Stimulated activated CD8-positive, alpha-beta memory T cell treated with anti-CD3 and anti-CD28 coated beads, Interleukin-12 subunit alpha, Interleukin-12 subunit beta, amount 100 ng/mL, for 24 hours (primary cell): ENCODE data around the gene NOL4L.
"Not testable (repeated sequence)": the region's sequence is repeated elsewhere in the genome, so short reads cannot be mapped to it uniquely, and the experiment has no call there.

Experiments
- DNase-seq: peaks from one replicate; pipeline ENCODE4 v3.0.0-alpha.2; 2020; ENCODE audit errors: extremely low read depth

NOL4L gene

DNA sequence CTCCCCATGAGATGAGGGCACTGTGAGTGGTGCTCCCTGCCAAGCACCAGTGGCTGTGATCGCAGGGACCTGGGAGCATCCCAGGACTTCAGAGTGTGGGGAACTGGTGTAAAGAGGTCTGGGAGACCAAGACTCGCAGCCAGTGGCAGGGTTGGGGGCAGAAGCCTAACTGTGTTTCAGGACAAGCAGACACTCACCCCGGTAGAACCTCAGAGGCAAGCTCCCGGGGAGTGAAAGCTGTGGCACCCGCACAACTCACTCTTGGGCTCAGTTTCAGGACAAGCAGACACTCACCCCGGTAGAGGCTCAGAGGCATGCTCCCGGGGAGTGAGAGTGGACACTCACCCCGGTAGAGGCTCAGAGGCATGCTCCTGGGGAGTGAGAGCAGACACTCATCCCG is 114.2 kb downstream of the NOL4L start:
- no peak for DNase-seq

DNA sequence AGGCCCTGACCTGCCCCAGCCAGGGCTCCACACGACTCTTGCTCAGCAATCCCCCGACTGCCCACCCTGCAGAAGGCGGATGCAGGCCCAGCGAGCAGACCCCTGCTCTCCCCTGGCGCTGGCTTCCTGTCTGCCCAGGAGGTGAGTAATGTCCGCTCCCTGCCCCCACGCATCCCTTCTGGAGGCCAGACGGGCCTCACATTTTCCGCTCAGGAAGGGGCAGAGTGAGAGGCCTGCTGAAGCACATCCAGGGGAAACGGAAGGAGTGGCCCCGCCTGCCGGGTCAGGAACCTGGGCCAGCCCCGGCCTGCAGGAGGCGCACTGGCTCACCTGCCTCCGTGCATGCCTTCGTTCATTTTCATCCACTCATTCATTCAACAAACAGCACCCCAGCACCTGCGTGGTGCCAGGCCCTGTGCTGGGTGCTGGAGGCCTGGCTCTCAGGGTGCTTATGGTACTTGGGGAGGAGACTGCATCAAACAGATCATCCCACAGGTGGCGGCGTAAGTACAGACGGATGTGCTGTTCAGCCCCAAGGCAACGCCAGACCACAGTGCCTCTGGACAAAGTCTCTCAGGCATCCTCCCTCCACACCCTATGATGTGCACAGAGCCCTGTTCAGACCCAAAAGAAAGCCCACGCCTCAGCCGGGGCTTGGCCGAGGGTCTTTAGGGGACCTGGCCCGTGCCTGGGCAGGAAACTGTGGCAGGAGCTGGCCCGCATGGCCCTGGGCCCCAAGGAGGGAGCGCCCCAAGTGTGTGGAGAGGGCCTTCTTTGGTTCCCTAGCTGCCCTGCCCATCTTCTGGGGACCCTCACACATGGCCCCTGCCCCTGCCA is 114.9 kb downstream of the NOL4L start:
- no peak for DNase-seq

GRCh38 chr20:32468860-32469259 is 116.3 kb downstream of the NOL4L start:
- no peak for DNase-seq

GRCh38 chr20:32468313-32468640 is 116.9 kb downstream of the NOL4L start:
- DNase-seq = no peak

DNA sequence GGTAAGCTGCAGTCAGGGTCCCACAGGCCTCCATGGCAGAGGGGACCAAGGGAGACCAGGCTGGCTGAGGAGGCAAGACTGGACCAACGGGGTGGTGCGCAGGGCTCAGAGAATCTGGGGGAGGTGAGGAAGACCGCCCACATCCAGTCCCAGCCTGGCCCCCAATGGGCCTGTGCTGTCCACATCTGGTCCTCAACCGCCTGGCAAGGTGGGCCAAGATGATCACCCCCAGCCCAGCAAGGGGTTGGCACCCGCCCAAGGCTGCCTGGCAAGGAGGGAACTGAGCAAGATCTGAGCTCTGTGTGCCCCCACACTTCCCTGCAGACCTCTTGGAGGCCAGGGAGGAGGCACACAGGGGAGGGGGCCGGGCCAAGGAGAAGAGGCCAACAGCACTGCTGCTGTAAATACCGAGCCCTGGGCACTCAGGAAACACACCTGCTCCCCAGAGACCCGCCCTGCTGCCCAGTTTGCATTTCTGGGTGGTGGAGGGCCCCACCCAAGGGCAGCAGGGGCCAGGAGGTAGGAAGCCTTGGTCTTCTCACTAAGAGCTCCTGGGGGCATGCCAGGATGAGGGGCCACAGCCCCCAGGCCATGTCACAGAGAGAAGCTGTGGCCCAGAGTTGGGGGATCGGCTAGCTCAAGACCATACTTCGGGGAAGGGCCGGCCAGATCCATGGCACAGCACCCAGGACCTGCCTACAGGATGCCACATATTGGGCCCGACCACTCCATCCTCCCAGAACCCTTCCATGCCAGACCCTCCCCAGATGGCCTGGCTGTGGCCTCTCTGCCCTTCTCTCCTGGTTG is 117.4 kb downstream of the NOL4L start:
- no peak for DNase-seq

GRCh38 chr20:32466739-32467505 is 118.2 kb downstream of the NOL4L start:
- no peak for DNase-seq

DNA sequence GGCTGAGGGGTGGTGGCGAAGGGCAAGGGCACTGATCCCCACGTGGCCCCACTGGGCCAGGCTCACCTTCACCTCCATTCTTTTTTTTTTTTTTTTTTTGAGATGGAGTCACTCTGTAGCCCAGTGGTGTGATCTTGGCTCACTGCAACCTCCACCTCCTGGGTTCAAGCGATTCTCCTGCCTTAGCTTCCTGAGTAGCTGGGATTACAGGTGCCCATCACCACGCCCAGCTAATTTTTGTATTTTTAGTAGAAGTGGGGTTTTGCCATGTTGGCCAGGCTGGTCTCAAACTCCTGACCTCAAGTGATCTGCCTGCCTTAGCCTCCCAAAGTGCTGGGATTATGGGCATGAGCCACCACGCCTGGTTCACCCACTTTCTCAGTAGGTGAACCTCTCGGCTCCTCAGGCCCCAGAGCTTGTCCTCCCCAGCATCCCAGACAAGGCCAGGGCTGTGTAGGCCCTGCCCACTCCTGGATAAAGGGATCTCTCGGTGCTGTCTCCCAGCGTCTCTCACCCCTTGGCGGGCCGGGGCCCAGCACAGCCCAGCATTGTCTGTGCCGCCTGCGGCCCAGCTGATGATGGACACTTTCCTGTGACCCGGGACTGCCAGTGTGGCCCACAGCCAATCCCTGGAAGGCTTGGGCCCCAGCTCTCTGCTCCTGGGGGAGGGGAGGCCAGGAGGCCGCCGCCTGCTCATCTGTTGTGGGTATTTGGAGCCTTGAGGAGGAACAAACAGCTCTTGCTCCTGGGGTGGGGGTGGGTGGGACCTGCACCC is 119.0 kb downstream of the NOL4L start:
- DNase-seq = not testable (repeated sequence)

DNA sequence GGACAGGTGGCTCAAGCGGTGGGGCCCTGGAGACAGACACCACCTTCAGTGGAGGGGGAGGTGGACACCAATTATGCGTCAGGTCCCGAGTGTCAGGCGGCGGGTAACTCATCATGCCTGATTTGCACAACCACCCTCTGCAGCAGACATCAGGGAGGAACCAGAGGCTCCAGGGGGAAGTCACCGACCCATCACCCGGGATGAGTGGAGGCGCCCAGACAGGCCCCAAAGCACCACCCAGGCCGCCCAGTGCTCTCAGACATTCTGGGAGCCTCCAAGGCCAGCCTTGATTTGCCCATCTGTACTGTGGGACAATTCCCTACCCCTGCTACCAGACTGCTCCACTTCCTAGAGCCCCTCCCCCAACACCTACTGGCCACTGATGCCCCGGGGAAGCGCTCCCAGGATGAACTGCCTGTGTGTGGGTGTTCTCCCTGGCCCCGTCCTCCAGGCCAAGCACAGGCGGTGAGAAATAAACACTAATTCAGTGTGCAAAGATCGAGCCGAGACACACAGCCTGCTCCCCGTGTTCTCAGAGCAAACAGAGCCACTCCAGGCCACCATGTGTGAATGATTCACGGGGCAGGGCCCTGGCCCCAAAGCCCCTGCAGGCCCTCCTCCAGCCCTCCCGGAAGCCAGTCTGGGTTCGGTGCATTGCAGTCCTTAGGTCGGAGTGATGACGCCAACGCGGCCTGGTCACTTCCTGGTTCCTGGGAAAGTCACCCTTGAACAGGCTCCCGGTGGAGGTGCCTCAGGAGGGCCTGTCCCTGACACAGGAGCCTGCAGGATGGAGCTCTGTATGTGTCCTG is 119.8 kb downstream of the NOL4L start:
- DNase-seq = no peak

DNA sequence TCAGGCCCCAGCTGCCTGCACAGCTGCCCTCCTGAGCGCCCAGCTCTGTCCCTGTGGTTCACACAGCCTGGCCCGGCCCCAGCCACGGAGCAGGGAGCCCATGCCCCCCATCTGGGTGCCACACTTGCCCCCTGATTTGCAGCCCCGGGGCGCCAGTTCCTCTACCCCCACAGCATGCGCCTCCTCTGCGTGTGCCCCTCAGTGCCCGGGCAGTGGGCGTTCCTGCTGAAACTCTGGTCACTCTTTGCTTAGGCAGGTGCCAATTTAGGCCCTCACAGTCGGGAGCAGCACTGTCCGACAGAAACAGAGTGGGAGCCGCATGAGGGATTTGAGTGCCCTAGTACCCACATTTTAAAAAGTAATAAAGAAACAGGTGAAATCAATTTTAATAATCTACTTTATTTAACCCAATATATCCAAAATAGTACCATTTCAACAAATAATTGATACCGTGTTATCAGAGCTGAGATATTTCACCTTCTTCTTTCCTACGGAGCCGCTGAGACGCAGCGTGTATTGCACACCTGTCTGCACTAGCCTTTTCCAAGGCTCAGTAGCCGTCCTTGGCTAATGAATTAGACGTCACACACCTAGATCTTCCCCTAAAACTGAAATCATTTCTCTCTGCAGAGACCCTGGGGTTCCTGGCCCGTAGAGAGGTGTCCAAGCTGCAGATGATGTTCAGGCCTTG is 120.6 kb downstream of the NOL4L start:
- no peak for DNase-seq

DNA sequence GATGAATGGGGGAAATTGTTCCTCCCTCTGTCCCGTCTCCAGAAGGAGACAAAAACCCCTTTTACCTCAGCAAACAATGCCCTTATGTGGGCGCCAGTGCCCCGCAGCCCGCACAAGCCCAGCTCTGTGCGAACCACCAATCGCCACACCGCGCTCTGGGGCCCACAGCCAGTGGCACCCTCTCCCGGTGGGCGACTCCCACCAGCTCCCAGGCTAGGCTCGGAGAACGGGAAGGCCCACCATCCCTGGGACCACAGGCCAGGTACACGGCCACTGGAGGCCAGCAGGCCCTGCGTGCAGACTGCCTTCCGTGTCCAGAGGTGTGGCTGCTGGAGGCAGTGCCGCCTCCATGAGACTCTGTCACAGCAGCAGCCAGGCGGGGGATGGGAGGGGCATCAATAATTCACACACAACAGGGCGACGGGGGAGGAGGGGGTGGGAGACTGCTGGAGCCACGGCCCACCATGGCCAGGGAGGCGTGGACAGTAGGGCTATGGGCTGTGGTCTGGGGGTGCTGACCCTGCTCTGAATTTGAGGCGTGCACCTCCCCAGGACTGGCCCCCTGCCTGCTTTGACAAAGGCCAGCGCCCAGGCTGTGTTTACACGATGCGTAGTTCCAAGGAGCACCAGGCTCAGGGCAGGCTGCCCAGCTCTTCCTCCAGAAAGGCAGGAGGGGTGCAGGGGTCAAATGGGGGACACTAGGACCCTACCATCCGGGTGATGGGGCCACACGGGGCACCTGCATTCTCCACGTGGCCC is 121.3 kb downstream of the NOL4L start:
- no peak for DNase-seq

GRCh38 chr20:32462900-32463641 is 122.1 kb downstream of the NOL4L start:
- DNase-seq = no peak

DNA sequence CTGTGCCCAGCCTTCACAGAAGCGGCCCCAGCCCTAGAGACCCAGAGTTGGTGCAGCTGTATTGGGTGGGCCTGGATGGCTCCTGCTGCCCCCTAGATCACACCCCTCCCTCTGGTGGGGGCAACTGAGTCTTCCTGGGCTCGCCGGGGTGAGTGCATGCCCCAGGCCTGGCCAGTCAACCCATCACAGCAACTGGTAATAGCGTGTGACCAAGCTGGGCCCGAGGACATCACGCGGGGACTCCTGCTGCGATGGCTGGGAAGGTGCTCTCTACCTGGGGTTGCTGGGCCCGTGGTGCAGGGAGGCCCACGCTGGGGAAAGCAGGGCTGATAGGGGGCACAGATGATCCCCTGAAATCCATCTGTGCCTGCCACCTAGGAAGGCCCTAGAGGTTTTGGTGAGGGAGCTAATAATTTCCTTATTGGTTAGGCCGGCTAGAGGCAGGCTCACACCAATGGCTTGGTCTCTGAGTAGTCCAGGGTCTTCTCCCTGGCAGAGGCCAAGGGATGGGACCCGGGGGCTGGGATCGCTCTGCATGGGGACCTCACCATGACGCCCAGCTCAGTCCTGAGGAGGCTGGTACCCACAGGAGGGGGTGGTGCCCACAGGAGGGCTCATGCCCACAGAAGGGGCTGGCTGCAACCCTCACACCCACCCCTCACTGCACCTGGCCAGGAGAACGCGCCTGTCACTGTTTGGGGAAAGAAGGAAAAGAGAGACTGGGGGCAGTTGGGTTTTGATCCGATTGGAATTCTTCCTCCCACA is 123.1 kb downstream of the NOL4L start:
- DNase-seq = no peak

DNA sequence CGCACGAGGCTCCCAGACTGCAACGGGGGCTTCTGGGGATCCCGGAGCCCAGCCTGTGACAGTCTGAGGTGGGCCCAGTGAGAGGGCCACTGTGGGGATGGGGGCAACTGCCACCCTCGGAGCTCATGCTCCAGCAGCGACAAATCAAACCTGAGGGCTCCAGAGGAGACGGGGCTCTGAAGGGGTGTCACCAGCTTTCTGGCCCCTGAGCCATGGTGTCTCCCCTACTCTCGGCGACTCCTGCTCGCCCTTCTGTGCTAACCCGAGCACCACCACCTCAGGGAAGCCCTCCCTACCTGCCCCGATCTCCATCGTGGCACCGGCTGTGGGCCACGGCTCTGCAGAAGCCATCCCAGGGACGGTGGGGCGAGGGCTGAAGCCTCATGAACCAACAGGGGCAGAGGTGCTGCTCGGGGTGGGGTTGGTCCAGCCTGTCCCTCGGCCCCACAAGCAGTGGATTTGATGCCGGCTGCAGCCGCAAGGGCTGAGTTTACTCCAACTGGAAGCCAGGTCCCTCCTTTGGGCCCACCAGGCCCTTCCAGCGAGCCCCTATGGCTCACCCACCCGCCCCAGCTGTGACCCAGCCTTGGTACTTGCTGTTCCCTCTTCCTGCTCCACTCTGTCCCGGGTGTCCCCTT is 124.3 kb downstream of the NOL4L start:
- DNase-seq = no peak

DNA sequence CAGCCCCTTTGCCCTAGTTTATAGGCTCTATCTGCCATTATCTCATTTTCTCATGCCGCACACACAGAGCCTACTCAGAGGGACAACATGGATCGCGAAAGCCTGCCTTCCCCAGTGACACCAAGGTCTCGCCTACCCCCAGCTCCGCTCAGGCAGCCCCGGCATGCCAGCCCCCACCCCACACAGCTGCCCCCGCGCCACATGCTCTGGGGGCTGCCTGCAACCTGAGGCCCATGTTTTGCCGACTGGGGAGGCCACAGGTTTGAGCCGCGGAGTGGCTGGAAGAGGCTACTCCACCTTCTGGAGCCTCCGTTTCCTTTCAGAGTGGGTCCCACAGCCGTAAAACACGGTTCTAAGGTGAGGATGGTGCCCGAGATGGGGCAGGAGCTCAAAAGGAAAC is 124.9 kb downstream of the NOL4L start:
- DNase-seq = no peak

GRCh38 chr20:32458837-32459220 is 126.3 kb downstream of the NOL4L start:
- DNase-seq = no peak

DNA sequence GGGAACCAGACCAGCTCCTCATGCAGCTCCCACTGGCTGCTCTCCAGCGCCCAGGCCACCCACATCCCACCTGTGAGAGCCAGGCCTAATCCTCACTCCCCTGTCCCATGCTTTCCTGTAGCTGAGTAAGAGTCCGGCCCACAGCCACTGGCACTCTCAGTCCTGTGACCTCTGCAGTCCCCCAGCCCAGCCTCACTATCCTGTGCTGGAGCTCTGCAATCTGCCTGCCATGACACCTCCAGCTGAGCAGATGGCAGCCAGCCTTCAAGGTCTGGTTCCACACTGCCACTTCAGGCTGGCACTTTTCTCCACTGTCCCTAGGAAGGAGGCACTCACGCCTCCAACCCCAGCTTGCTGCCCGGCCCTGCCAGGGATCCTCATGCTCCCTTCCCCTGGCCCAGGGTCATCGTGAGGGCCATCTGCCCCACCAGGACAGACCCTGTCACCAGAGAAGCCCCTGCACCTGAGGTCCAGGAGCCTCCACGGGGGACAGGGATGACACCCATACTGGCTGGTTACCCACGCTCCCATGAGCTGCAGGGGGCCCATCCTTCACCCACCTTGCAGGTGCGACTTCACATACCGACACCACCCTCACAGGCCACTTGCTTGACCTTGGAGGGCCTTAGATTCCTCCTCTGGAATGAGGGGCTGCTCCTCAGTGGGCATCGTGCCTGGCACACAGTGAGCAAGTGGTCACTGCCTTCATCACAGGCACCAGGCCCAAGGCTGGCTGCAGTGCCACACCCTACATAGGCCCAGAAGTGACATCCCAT is 126.9 kb downstream of the NOL4L start:
- no peak for DNase-seq

- DNase-seq = no peak
Measured at GRCh38 chr20:32457479-32457986, 127.6 kb downstream of the NOL4L start.
